WTC11 (cell line): Measurements from ENCODE around the gene ETV5.

ENCODE experiments used
- ARID4B ChIP-seq: sonication (generic); formaldehyde crosslinking; IDR thresholded peaks from 2 replicates; pipeline ENCODE4 v1.8.0; 2023; ENCODE audit warnings: missing genetic modification reagents, mild to moderate bottlenecking, borderline replicate concordance
- CTCF ChIP-seq: fragments of 200-600 bp; IDR thresholded peaks from 2 replicates; pipeline ENCODE4 v1.8.0; 2022; ENCODE audit warnings: antibody characterized with exemption
- ELF4 ChIP-seq: sonication (generic); formaldehyde crosslinking; IDR thresholded peaks from 2 replicates; pipeline ENCODE4 v1.8.1; 2022; ENCODE audit warnings: low read depth, mild to moderate bottlenecking, moderate library complexity, missing genetic modification reagents
- MAX ChIP-seq: sonication (generic); formaldehyde crosslinking; IDR thresholded peaks from 2 replicates; pipeline ENCODE4 v1.8.0; 2022; ENCODE audit warnings: mild to moderate bottlenecking, missing genetic modification reagents

GRCh38 chr3:186132487-186132886 is 23.6 kb upstream of the ETV5 start:
- TF ChIP-seq CTCF (no peak), ELF4 (CRISPR knock-in tag) (no peak), ARID4B (CRISPR knock-in tag) (no peak), MAX (CRISPR knock-in tag) (no peak)
